Upper lobe of left lung (tissue), 4 donors: Measurements from ENCODE around the gene CRYGD.

Experiments
- CTCF ChIP-seq, 6 experiments: fragments of 450-650 bp in 4 of 6; fragments of 200-600 bp in 2 of 6; sonication (generic) in 2 of 6; IDR thresholded peaks; one replicate each; pipeline ENCODE4 v1.5.1; 2016 to 2019; ENCODE audit warnings: antibody characterized with exemption in 6 of 6
- POLR2AphosphoS5 ChIP-seq, 2 donors: sonication (generic); formaldehyde crosslinking; IDR thresholded peaks; one replicate each; pipeline ENCODE4 v1.5.1; 2017; ENCODE audit warnings: antibody characterized with exemption in 2 of 2

- no peak for TF ChIP-seq CTCF (IDR thresholded peaks at IDR 0.05)
- no peak for TF ChIP-seq POLR2AphosphoS5 (IDR thresholded peaks at IDR 0.05)
Measured at GRCh38 chr2:208128136-208128535, 3.8 kb upstream of the CRYGD start.
